GM12801 (cell line): ENCODE results near the gene DIAPH2.

Experiments used
- TF ChIP-seq, protein P1 (sequence below): IDR thresholded peaks from one replicate; pipeline ENCODE4 v1.5.1; 2011; ENCODE audit warnings: control low read depth; ENCODE audit not compliant: insufficient read length; ENCODE audit errors: extremely low read depth

DIAPH2 gene

DNA sequence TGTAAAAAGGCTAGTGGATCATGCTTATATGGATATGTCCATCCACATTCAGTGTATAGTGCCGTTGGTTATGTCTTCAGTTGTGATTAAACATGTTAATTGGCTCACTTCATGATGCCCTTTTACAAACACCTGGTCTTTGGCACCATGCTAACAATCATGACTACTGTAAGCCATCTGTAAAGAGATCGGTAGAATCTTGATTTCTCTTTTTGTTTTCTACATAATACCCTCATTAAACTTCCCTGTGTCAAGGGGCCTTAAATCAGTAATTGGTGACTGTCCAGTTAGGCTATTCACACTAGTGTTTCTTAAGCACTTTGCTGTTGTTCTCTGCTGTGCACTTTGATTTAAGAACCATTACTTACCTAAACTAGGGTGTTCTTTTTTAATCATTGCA, 674.3 kb downstream of the DIAPH2 start:
- TF ChIP-seq, protein P1, sequence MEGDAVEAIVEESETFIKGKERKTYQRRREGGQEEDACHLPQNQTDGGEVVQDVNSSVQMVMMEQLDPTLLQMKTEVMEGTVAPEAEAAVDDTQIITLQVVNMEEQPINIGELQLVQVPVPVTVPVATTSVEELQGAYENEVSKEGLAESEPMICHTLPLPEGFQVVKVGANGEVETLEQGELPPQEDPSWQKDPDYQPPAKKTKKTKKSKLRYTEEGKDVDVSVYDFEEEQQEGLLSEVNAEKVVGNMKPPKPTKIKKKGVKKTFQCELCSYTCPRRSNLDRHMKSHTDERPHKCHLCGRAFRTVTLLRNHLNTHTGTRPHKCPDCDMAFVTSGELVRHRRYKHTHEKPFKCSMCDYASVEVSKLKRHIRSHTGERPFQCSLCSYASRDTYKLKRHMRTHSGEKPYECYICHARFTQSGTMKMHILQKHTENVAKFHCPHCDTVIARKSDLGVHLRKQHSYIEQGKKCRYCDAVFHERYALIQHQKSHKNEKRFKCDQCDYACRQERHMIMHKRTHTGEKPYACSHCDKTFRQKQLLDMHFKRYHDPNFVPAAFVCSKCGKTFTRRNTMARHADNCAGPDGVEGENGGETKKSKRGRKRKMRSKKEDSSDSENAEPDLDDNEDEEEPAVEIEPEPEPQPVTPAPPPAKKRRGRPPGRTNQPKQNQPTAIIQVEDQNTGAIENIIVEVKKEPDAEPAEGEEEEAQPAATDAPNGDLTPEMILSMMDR, result no peak

DNA sequence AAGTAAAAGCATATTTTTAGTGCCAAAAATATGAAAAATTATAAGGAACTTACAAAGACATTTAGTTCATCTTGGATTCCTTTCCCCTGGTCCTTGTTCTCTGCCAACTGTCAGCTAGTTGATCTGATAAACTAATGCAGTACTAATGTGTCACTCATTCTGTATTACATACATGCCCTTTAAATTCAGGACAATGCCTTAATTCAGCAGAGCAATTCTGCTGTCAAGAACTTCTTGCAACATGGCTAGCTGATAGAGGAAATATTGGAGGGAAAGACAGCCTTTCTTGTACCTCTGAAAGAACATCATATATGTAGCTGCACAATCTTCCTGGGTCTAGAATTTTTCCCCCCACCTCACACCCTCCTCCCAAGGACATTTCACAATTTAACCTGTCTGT, 679.2 kb downstream of the DIAPH2 start:
- TF ChIP-seq, protein P1, result no peak

DNA sequence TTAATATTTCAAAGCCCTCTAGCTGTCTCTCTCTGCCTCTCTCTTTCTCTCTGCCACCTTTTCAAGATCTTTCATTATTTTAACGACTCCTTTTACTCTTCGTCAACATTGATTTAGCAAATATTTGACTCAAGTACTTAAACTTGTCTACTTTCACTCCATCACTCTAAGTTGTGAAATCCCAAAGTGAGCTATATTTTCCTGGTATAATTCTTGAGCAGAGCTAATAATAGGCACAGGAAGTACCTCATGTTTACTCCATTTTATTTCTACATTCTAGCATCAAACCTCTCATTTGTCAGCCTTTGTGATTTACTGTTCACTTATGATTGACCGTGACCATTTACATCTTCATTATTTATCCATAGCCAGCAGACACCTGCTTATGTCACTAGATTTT, 681.6 kb downstream of the DIAPH2 start:
- TF ChIP-seq, protein P1, result no peak

DNA sequence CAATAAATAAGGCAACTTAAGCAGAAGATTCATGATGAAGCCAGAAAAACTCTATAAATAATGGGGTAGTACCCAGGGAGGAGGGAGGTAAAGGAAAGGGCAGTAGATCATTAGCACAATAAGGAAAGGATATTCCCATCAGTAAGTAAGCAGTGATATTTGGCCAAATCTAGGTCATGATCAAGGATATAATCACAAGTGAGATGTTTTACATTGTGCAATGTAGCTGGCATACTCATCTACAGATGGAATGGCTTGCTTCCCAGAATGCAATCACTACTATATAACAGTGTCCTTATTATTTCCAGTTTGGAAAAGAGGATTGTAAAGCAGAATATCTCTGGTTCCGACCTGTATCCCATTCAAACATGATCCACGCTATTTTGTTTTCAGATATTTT, 682.5 kb downstream of the DIAPH2 start:
- TF ChIP-seq, protein P1, result no peak

DNA sequence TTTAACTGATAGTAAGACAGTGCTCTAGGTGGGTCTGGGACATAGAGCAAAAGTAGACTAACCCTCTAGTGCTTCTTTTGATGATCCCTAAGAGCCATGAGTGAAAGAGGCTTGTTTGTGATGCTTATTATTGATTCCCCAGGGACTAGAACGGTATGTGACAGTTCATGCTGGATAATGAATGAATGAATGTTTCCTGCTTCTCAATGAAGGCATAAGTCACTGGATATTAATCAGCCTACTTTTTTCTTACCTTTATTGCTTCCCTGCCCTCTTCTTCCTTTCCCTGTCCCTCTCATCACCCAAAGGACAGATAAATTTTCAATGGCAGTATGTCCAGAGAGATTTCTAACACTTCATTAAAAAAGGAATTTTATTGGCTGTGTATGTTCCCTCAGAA, 685.3 kb downstream of the DIAPH2 start:
- TF ChIP-seq, protein P1, result no peak

DNA sequence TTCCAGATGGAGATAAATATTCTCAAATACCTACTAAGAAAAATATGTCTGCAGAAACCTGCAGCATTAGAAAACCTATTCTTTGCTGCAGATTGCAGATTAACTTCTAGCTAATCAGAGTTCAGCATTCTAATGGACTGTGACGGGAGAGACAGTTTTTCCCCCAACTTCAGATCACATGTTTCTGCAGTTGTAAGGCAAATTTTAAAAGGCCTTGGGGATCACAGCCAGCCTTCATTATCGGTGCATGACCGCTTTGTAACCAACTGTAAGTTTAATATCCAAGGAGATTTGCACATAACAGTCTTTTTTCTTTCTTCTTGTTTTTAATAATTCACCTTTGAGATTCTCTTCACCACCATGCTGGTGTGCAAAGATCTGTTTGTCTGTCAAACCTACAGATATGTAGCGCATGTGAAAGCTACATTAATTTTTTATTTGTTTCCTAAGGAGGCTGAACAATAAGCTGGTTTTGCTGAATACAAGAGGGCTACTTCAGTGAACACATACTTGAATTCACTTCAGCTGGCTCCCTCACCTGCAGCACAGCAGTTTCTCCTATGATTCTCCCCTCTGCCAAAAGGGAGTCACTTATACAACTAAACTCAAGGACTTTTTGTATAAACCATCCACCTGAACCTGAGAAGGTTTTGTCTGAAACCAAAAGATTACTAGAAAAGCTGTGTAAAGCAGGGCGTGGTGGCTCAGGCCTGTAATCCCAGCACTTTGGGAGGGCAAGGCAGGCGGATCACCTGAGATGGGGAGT, 687.5 kb downstream of the DIAPH2 start:
- TF ChIP-seq, protein P1, result no peak

DNA sequence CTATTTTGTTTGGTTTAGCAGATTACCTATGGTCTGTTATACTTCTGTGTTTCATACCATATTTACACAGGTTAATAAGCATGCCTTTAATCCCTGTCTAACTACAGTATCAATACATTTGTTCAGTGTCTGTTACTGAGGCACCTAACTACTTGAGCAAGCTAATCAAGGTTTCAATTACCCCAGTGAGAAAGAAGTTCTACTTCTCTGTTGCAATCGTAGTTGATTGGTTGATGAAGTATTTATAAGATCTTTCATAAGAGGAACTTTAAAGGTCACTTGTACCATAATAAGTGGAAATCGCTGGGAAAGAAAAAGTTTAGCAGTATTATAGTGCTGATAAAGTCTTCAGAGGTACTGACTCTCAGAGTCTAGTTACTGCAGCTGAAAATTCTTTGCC, 689.6 kb downstream of the DIAPH2 start:
- TF ChIP-seq, protein P1, result no peak

DNA sequence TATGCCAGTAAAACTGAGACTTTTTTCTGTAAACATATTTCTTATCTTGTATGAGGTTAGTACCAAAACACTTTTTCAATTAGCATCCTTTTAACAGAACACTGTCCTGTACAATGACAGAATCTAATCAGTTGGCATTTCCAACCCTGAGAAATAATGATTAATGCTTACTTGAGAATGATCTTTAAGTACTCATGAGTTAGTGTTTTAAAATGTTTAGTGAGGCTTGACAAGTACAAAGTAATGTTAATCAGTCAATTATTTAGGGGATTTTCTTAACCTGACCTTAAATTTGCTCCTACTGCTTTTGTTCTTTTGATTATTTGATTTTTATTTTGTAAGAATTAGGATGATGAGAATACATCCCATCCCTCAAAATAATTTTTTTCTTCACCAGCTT, 695.6 kb downstream of the DIAPH2 start:
- TF ChIP-seq, protein P1, result no peak
